Fibroblast of lung (primary cell): ENCODE results near the gene ZBTB12. TPM values are rescaled to one million over a fixed set of nuclear protein-coding genes. Genes with fewer than 3 reads are reported as not detected.

Experiments
- DNase-seq, 2 donors: peaks; one replicate each; pipeline versions ENCODE4 v3.0.0 to v3.0.0-alpha.2; 2010; ENCODE audit warnings: low read depth in 2 of 2
- H2AFZ ChIP-seq: 2 replicates; pipeline ENCODE4 v1.5.1; 2012; ENCODE audit warnings: low read length, control low read depth, inconsistent platforms
- H3K27ac ChIP-seq: 2 replicates; pipeline ENCODE4 v1.5.1; 2011; ENCODE audit warnings: low read length, control low read depth; ENCODE audit not compliant: insufficient read depth
- H3K27me3 ChIP-seq: 2 replicates; pipeline ENCODE4 v1.5.1; 2011; ENCODE audit warnings: mild to moderate bottlenecking, low read length; ENCODE audit not compliant: control insufficient read depth, insufficient read depth
- H3K36me3 ChIP-seq: 2 replicates; pipeline ENCODE4 v1.5.1; 2011; ENCODE audit warnings: low read length; ENCODE audit not compliant: control insufficient read depth, insufficient read depth
- H3K4me1 ChIP-seq: 2 replicates; pipeline ENCODE4 v1.5.1; 2011; ENCODE audit warnings: low read length; ENCODE audit not compliant: control insufficient read depth, insufficient read depth; ENCODE audit errors: extremely low read depth
- H3K4me2 ChIP-seq: 2 replicates; pipeline ENCODE4 v1.5.1; 2011; ENCODE audit warnings: low read length, control low read depth; ENCODE audit not compliant: insufficient read depth; ENCODE audit errors: extremely low read depth
- H3K4me3 ChIP-seq, 4 experiments: fragments of 200-600 bp in 1 of 4; sonication (generic) in 1 of 4; replicated peaks in 1 of 4; 2 replicates each; pipeline ENCODE4 v1.5.1; 2011 to 2016; ENCODE audit warnings: low read length in 4 of 4, low read depth in 3 of 4, mild to moderate bottlenecking in 3 of 4, control low read depth in 2 of 4, inconsistent platforms in 1 of 4, mixed read lengths in 1 of 4; ENCODE audit not compliant: insufficient read depth in 1 of 4; ENCODE audit errors: control extremely low read depth in 1 of 4
- H3K79me2 ChIP-seq: 2 replicates; pipeline ENCODE4 v1.5.1; 2012; ENCODE audit warnings: mild to moderate bottlenecking, low read length, inconsistent platforms; ENCODE audit not compliant: control insufficient read depth, insufficient read depth
- H3K9ac ChIP-seq: 2 replicates; pipeline ENCODE4 v1.5.1; 2011; ENCODE audit warnings: mild to moderate bottlenecking, low read length, control low read depth; ENCODE audit not compliant: insufficient read depth
- H3K9me3 ChIP-seq: 2 replicates; pipeline ENCODE4 v1.5.1; 2012; ENCODE audit warnings: low read depth, low read length; ENCODE audit not compliant: control insufficient read depth, insufficient read depth
- H4K20me1 ChIP-seq: 2 replicates; pipeline ENCODE4 v1.5.1; 2011; ENCODE audit warnings: low read length; ENCODE audit not compliant: control insufficient read depth, insufficient read depth; ENCODE audit errors: extremely low read depth
- EZH2 ChIP-seq: IDR thresholded peaks from 2 replicates; pipeline ENCODE4 v1.5.1; 2012; ENCODE audit warnings: low read length, control low read depth, mild to moderate bottlenecking; ENCODE audit errors: missing control alignments
- polyA plus RNA-seq, 2 donors: library from polyadenylated mRNA; depleted of rRNA in 1 of 2; stranded (reverse) in 1 of 2; unstranded in 1 of 2; fragments of >200 nt; gene quantifications; 2 replicates each; pipeline ENCODE4 v1.2.1, GENCODE V29; 2011 to 2012; ENCODE audit warnings: missing spikeins in 1 of 2
- total RNA-seq: library from RNA; depleted of rRNA; stranded (reverse); fragments of >200 nt; gene quantifications from 2 replicates; pipeline ENCODE4 v1.2.1, GENCODE V29; 2014
- TF ChIP-seq, protein P1 (sequence below), 2 donors: IDR thresholded peaks in 1 of 2; conservative IDR thresholded peaks in 1 of 2; 1 replicate in 1 of 2; 2 replicates in 1 of 2; pipeline ENCODE4 v1.5.1; 2011 to 2012; ENCODE audit warnings: low read length in 2 of 2, control low read depth in 1 of 2, inconsistent platforms in 1 of 2, low read depth in 1 of 2, mild to moderate bottlenecking in 1 of 2

Gene ZBTB12
- total and polyA plus RNA-seq, 2 donors (not counting 1 experiment from before 2014, with no cell fraction given): 1.2 to 13.2 TPM

DNA sequence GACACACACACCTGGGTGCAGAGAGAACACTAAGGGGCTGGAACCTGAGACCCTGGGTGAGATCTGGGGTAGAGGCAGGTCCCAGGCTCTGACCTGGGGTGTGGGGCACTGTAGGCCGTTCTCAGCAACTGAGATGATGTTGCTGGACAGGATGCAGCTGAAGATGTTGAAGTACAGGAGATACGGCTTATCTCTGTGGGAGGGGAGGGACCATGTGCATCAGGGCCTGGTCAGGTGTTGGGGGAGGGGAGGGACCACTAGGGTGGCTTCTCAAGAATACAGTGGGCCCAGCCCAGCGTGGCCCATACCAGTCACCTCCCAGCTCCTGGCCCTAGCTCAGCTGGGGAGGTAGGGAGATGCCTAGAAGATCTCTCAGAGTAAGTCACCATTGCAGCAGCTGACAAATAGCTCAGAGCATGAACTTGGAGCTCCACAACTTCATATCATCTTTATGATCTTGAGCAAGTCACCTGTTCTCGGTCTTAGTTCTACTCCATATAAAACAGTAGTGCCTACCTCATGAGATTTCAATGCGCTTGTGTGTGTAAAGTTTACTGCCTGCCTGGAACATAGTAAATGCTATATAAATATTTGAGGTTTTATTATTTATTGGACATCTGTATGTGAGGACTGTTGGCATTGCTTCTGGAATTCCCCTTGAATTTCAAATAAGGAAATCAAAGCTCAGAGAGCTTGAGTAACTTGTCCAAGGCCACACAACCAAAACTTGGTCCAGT, 26.9 kb downstream of the ZBTB12 start:
- Histone ChIP-seq H3K9me3 (no peaks in the 10 kb centered on the region), H4K20me1 (no peaks in the 10 kb centered on the region), H3K9ac (no peak overlapping the region), H3K79me2 (no peaks in the 10 kb centered on the region), H3K4me3 (no peak overlapping the region), H2AFZ (no peak overlapping the region), H3K4me1 (no peaks in the 10 kb centered on the region), H3K27ac (no peak overlapping the region), H3K36me3 (peaks cover 4% of the 10 kb centered on the region), H3K27me3 (no peaks in the 10 kb centered on the region), H3K4me2 (no peak overlapping the region)
- peak in 1 of 2 donors; percentile 37 for DNase-seq
- TF ChIP-seq, protein P1, sequence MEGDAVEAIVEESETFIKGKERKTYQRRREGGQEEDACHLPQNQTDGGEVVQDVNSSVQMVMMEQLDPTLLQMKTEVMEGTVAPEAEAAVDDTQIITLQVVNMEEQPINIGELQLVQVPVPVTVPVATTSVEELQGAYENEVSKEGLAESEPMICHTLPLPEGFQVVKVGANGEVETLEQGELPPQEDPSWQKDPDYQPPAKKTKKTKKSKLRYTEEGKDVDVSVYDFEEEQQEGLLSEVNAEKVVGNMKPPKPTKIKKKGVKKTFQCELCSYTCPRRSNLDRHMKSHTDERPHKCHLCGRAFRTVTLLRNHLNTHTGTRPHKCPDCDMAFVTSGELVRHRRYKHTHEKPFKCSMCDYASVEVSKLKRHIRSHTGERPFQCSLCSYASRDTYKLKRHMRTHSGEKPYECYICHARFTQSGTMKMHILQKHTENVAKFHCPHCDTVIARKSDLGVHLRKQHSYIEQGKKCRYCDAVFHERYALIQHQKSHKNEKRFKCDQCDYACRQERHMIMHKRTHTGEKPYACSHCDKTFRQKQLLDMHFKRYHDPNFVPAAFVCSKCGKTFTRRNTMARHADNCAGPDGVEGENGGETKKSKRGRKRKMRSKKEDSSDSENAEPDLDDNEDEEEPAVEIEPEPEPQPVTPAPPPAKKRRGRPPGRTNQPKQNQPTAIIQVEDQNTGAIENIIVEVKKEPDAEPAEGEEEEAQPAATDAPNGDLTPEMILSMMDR (conservative IDR thresholded peaks at IDR 0.05 in 1 of 2, IDR thresholded peaks at IDR 0.05 in 1 of 2; ENCODE audit: low read depth in 1 of 2, low read length in 2 of 2): no peak
- TF ChIP-seq EZH2: no peak

DNA sequence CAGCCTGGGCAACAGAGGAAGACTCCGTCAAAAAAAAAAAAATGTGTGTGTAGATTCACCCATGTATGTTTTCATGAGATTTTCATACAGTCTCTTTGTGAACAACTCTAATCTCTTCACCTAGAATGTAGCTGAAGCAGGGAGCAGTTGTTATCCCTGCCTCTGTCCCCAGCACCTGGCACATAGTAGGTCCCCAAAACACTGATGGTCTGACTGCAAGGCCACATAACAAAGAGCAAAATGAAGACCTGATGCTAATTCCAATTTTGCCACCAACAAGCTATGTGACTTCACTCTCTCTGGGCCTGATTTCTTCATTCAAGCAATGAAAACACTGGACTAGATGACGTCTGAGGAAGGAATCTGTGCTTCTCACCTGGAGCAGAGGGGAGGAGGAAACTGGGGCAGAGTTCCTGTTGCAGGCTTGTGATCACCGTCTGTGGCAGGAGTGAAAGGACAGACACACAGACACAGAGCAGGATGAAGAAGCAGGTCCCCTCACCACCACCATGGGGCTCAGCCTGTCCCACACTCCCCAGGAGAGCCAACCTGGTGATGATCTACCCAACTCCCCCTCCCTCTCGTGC, 27.7 kb downstream of the ZBTB12 start:
- H3K9me3 ChIP-seq: no peaks in the 10 kb centered on the region
- no peak overlapping the region for H3K9ac ChIP-seq
- H3K27ac ChIP-seq: no peak overlapping the region
- H3K79me2 ChIP-seq: no peaks in the 10 kb centered on the region
- no peaks in the 10 kb centered on the region for H3K4me1 ChIP-seq
- no peaks in the 10 kb centered on the region for H4K20me1 ChIP-seq
- no peaks in the 10 kb centered on the region for H3K27me3 ChIP-seq
- H3K4me3 ChIP-seq: no peak overlapping the region
- H3K4me2 ChIP-seq: no peak overlapping the region
- TF ChIP-seq EZH2: no peak
- TF ChIP-seq, protein P1 (conservative IDR thresholded peaks at IDR 0.05 in 1 of 2, IDR thresholded peaks at IDR 0.05 in 1 of 2; ENCODE audit: low read depth in 1 of 2, low read length in 2 of 2): no peak
- H3K36me3 ChIP-seq: no peaks in the 10 kb centered on the region
- no peak overlapping the region for H2AFZ ChIP-seq
- no peak for DNase-seq

DNA sequence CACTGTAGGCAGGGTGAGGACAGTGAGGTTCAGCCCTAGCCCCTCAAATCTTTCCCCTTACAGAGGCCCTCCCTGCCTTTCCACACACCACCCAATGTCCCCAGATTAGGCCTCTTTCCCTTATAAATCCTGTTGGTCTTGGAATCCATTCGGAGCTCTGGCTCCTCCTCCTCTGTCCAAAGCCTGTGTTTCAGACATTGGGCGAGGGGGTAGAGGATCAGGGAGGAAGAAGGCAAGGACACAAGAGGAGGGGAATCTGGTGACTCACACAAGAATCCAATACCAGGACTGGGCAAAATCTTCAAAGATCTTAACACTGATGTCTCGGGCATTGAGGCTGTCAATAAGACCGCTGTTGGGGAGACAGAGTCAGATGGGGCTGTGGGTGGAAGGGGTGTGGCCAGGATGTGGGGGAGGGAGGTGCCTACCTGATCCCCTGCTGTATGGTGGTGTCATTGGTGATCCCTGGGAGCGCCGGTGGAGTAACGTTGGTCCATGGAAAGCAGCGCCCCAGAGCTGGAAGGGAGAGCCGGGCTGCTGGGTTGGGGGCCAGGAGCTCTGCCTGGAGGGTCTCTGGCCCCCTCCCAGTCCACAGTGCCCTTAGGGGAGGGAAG, 30.7 kb downstream of the ZBTB12 start:
- H2AFZ ChIP-seq: no peak overlapping the region
- no peaks in the 10 kb centered on the region for H4K20me1 ChIP-seq
- H3K27ac ChIP-seq: no peak overlapping the region
- no peak overlapping the region for H3K9ac ChIP-seq
- no peaks in the 10 kb centered on the region for H3K79me2 ChIP-seq
- no peak overlapping the region for H3K4me2 ChIP-seq
- no peaks in the 10 kb centered on the region for H3K9me3 ChIP-seq
- TF ChIP-seq EZH2: no peak
- TF ChIP-seq, protein P1 (conservative IDR thresholded peaks at IDR 0.05 in 1 of 2, IDR thresholded peaks at IDR 0.05 in 1 of 2; ENCODE audit: low read depth in 1 of 2, low read length in 2 of 2): no peak
- no peaks in the 10 kb centered on the region for H3K27me3 ChIP-seq
- no peaks in the 10 kb centered on the region for H3K36me3 ChIP-seq
- no peak overlapping the region for H3K4me3 ChIP-seq
- H3K4me1 ChIP-seq: no peaks in the 10 kb centered on the region
- DNase-seq: peak; percentile 20 to 36
